Esophagus squamous epithelium (tissue), 5 donors: ENCODE results near the gene FGF16. TPM values are rescaled to one million over a fixed set of nuclear protein-coding genes. Genes with fewer than 3 reads are reported as not detected.

ENCODE experiments used
- DNase-seq: peaks from one replicate; lab custom pipeline; 2025; lab: John Stamatoyannopoulos, UW
- H3K27ac ChIP-seq, 4 donors: fragments of 200-600 bp; sonication (generic); one replicate each; pipeline ENCODE4 v1.5.1; 2016 to 2019; ENCODE audit warnings: mild to moderate bottlenecking in 1 of 4
- H3K27me3 ChIP-seq, 4 donors: fragments of 200-600 bp; sonication (generic); 1 replicate in 3 of 4; 2 replicates in 1 of 4; pipeline versions ENCODE4 v1.5.1 to v1.6.0; 2017 to 2021; ENCODE audit warnings: antibody characterized with exemption in 1 of 4
- H3K36me3 ChIP-seq, 3 donors: fragments of 200-600 bp; sonication (generic); one replicate each; pipeline ENCODE4 v1.5.1; 2016 to 2019
- H3K4me1 ChIP-seq, 3 donors: fragments of 200-600 bp; sonication (generic); one replicate each; pipeline ENCODE4 v1.5.1; 2017 to 2019
- H3K4me3 ChIP-seq, 4 donors: fragments of 200-600 bp; sonication (generic); 1 replicate in 3 of 4; 2 replicates in 1 of 4; pipeline ENCODE4 v1.5.1; 2016 to 2019; ENCODE audit warnings: mild to moderate bottlenecking in 2 of 4, moderate library complexity in 1 of 4
- H3K9me3 ChIP-seq, 3 donors: fragments of 200-600 bp; sonication (generic); one replicate each; pipeline ENCODE4 v1.5.1; 2016 to 2019
- CTCF ChIP-seq, 6 experiments: fragments of 450-650 bp in 4 of 6; fragments of 200-600 bp in 2 of 6; sonication (generic) in 2 of 6; IDR thresholded peaks; one replicate each; pipeline ENCODE4 v1.5.1; 2016 to 2019; ENCODE audit warnings: antibody characterized with exemption in 6 of 6, mild to moderate bottlenecking in 4 of 6, moderate library complexity in 4 of 6
- POLR2A ChIP-seq, 4 donors: fragments of 450-650 bp; IDR thresholded peaks; one replicate each; pipeline ENCODE4 v1.6.1; 2017; ENCODE audit warnings: antibody characterized with exemption in 4 of 4, mild to moderate bottlenecking in 4 of 4, moderate library complexity in 3 of 4
- WGBS, 2 donors: methylation state at CpG; one replicate each; pipeline ENCODE4 v1.1.5; 2018; 5-methylcytosine and 5-hydroxymethylcytosine counted together
- intact Hi-C: fragments of 100-400 bp; cut with DNase I; formaldehyde crosslinking; loops from one replicate; pipeline ENCODE4 v1.15.0; 2022
- total RNA-seq, 4 donors: library from RNA; depleted of rRNA; stranded (reverse); fragments of >200 nt; gene quantifications; one replicate each; pipeline ENCODE4 v1.1.0, GENCODE V29; 2016
- donor health status: DM: yes; HTN: yes; CAD: no.

Gene FGF16
- total RNA-seq, 4 donors from 2014 or later = not detected

DNA sequence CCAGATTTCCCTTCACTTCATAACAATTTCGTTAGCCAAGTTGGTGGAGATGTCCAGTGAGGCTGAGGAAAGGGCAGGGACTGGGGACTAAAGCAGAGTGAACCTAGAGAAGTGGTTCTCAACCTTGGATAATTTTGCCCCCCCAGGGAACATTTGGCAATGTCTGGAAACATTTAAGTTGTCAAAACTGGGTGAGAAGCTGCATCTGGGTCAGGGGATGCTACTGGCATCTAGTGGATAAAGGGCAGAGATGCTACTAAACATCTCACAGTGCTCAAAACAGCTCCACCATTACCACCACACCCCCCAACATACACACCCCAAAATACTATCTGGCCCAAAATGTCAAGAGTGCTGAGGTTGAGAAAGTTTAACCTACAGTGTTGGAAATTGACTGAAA is 32.0 kb upstream of the FGF16 start:
- no peaks in the 10 kb centered on the region for H3K9me3 ChIP-seq
- 0% methylated on average over 1 of the region's 1 CpG for WGBS, 2 donors
- no peaks in the 10 kb centered on the region for H3K4me1 ChIP-seq
- TF ChIP-seq CTCF (IDR thresholded peaks at IDR 0.05) (no peak), POLR2A (IDR thresholded peaks at IDR 0.05) (no peak)
- H3K27ac ChIP-seq = no peak overlapping the region
- intact Hi-C loops = no loop called here
- no peak overlapping the region for H3K4me3 ChIP-seq
- no peaks in the 10 kb centered on the region for H3K27me3 ChIP-seq
- H3K36me3 ChIP-seq = no peaks in the 10 kb centered on the region
- DNase-seq = no peak

DNA sequence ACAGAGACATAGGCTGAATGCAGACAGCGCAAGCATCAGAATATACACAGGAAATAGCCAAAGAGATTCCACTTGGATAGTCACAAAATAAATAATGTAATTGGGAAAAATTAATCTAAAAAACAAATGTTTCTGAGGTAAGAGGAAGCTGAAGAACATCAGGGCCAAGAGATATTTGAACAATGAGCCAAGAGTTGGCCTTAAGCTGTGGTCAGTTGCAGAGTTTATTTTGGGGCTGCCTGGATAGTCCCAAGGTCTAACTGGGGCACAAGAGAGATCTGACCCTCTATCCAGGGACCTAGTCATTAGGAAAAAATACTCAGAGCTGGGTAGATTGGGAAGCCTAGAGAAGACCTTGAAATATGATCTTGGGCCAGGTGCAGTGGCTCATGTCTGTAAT is 31.3 kb upstream of the FGF16 start:
- intact Hi-C loops = no loop called here
- H3K4me1 ChIP-seq = no peaks in the 10 kb centered on the region
- H3K4me3 ChIP-seq = no peak overlapping the region
- WGBS, 2 donors = 79 to 100% methylated on average over 1 of the region's 1 CpG
- no peak for DNase-seq
- no peaks in the 10 kb centered on the region for H3K27me3 ChIP-seq
- no peaks in the 10 kb centered on the region for H3K36me3 ChIP-seq
- no peaks in the 10 kb centered on the region for H3K9me3 ChIP-seq
- TF ChIP-seq POLR2A (IDR thresholded peaks at IDR 0.05) (no peak), CTCF (IDR thresholded peaks at IDR 0.05) (no peak)
- no peak overlapping the region for H3K27ac ChIP-seq

GRCh38 chrX:77422891-77423648 is 24.1 kb upstream of the FGF16 start:
- Histone ChIP-seq H3K4me1 (no peaks in the 10 kb centered on the region), H3K4me3 (no peak overlapping the region), H3K27me3 (no peaks in the 10 kb centered on the region), H3K36me3 (no peaks in the 10 kb centered on the region), H3K9me3 (no peaks in the 10 kb centered on the region), H3K27ac (no peak overlapping the region)
- no peak for TF ChIP-seq POLR2A (IDR thresholded peaks at IDR 0.05)
- no peak for TF ChIP-seq CTCF (IDR thresholded peaks at IDR 0.05)
- intact Hi-C loops = no loop called here
- no peak for DNase-seq
- WGBS, 2 donors = 34 to 80% methylated on average over 1 to 4 of the region's 4 CpGs

DNA sequence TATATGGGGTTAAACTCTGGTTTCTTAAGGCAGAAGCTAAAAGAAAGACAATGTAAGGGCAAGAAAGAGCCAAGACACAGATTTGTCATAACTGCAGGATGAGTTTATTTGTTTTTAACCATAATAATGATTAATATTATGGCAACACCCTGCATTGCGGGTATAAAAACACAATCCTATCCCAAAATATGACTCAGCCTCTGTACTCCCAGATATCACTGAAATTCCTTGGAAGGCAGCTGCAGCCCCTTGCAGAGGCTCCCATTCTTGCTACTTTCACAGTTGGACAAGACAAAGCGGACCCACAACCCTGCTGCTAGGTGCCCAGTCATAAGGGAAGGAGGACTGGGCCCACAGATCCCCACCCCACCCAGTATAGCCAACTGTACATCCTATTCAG is 20.4 kb upstream of the FGF16 start:
- 27 to 51% methylated on average over 1 to 2 of the region's 2 CpGs for WGBS, 2 donors
- Histone ChIP-seq H3K27me3 (no peaks in the 10 kb centered on the region), H3K9me3 (no peaks in the 10 kb centered on the region), H3K4me1 (no peaks in the 10 kb centered on the region), H3K4me3 (no peak overlapping the region), H3K27ac (no peak overlapping the region), H3K36me3 (no peaks in the 10 kb centered on the region)
- no peak for TF ChIP-seq POLR2A (IDR thresholded peaks at IDR 0.05)
- no peak for TF ChIP-seq CTCF (IDR thresholded peaks at IDR 0.05)
- intact Hi-C loops = no loop called here
- no peak for DNase-seq

DNA sequence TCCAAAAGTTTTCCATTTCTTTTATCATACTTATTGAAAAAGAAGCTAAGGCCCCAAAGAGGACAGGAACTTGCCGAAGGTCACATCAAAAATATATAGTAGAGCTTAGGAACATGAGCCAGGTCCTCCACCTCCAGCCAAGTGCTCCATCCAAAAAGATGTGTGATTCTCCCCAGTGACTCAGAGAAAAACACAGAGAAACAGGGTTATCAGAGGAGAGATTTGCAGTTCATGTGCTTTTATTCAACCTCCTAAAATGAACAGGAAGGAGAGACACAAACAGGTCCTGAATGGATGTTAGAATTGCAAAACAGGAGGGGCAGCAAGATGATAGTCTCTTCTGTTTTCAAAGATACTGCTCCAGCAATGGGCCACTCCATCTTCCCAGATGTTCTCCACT is 19.6 kb upstream of the FGF16 start:
- H3K4me1 ChIP-seq = no peaks in the 10 kb centered on the region
- no peaks in the 10 kb centered on the region for H3K27me3 ChIP-seq
- H3K9me3 ChIP-seq = no peaks in the 10 kb centered on the region
- no peak overlapping the region for H3K4me3 ChIP-seq
- no peak overlapping the region for H3K27ac ChIP-seq
- no peak for DNase-seq
- no peak for TF ChIP-seq POLR2A (IDR thresholded peaks at IDR 0.05)
- TF ChIP-seq CTCF (IDR thresholded peaks at IDR 0.05) = no peak
- no peaks in the 10 kb centered on the region for H3K36me3 ChIP-seq
- intact Hi-C loops = no loop called here
- WGBS, 2 donors = 87% methylated on average over 1 of the region's 1 CpG; no CpG with 5 or more reads in 1 of the 2 donors
